Activated CD4-positive, alpha-beta T cell treated with anti-CD3 and anti-CD28 coated beads, Interleukin-2, amount 10 ng/mL, durations not matched to agents 7 days and 5 days (primary cell): Measurements from ENCODE around the gene UBXN11. TPM values are rescaled to one million over a fixed set of nuclear protein-coding genes. Genes with fewer than 3 reads are reported as not detected.

Experiments used
- CTCF ChIA-PET: fragments of 350-600 bp; sonication (Branson Sonifier 250); formaldehyde crosslinking; loops from one replicate; lab custom pipeline; 2021; ENCODE audit warnings: antibody characterized with exemption; lab: Charles Lee
- POLR2A ChIA-PET: fragments of 350-600 bp; sonication (Branson Sonifier 250); formaldehyde crosslinking; loops from one replicate; lab custom pipeline; 2021; ENCODE audit warnings: antibody characterized with exemption; lab: Charles Lee
- DNase-seq: peaks from one replicate; pipeline ENCODE4 v3.0.0-alpha.2; 2020
- H3K27ac Mint-ChIP-seq: one replicate; pipeline ENCODE4 v1.8.0; 2021; ENCODE audit warnings: mild to moderate bottlenecking, moderate library complexity, mixed read lengths
- H3K27me3 Mint-ChIP-seq: one replicate; pipeline ENCODE4 v1.8.0; 2021; ENCODE audit warnings: mixed read lengths
- H3K36me3 Mint-ChIP-seq: one replicate; pipeline ENCODE4 v1.8.0; 2021; ENCODE audit warnings: low read depth, mixed read lengths
- H3K4me1 Mint-ChIP-seq: one replicate; pipeline ENCODE4 v1.8.0; 2021; ENCODE audit warnings: mixed read lengths
- H3K4me3 Mint-ChIP-seq: one replicate; pipeline ENCODE4 v1.8.0; 2021; ENCODE audit warnings: mild to moderate bottlenecking, moderate library complexity, mixed read lengths
- H3K9me3 Mint-ChIP-seq: one replicate; pipeline ENCODE4 v1.8.0; 2021; ENCODE audit warnings: mixed read lengths
- total RNA-seq, 2 experiments: library from RNA; stranded (reverse); gene quantifications; one replicate each; pipeline ENCODE4 v1.2.3, GENCODE V29; 2021

UBXN11 gene
- total RNA-seq, 2 experiments from 2014 or later, result 48.6 to 51.3 TPM

- peaks cover 88% of the 10 kb centered on the region for H3K4me1 Mint-ChIP-seq
- peak overlapping the region; percentile 90 for H3K27ac Mint-ChIP-seq
- peak overlapping the region; percentile 86 for H3K4me3 Mint-ChIP-seq
- POLR2A ChIA-PET, result interaction anchor here (2.0 kb wide), 1 partner anchor 38 kb away, joined by 9 read pairs; the partner anchor contains the start of gene CD52
- CTCF ChIA-PET, result interaction anchor here (0.9 to 21.4 kb wide), 7 partner anchors 10 to 124 kb away, joined by 3 to 442 read pairs (median 5); partner anchors contain the start of genes CD52 and CEP85
- no peaks in the 10 kb centered on the region for H3K9me3 Mint-ChIP-seq
- H3K27me3 Mint-ChIP-seq, result no peaks in the 10 kb centered on the region
- DNase-seq, result peak; percentile 40
- H3K36me3 Mint-ChIP-seq, result peaks cover 83% of the 10 kb centered on the region
Measured at GRCh38 chr1:26280333-26281042, 25.9 kb downstream of the UBXN11 start.

DNA sequence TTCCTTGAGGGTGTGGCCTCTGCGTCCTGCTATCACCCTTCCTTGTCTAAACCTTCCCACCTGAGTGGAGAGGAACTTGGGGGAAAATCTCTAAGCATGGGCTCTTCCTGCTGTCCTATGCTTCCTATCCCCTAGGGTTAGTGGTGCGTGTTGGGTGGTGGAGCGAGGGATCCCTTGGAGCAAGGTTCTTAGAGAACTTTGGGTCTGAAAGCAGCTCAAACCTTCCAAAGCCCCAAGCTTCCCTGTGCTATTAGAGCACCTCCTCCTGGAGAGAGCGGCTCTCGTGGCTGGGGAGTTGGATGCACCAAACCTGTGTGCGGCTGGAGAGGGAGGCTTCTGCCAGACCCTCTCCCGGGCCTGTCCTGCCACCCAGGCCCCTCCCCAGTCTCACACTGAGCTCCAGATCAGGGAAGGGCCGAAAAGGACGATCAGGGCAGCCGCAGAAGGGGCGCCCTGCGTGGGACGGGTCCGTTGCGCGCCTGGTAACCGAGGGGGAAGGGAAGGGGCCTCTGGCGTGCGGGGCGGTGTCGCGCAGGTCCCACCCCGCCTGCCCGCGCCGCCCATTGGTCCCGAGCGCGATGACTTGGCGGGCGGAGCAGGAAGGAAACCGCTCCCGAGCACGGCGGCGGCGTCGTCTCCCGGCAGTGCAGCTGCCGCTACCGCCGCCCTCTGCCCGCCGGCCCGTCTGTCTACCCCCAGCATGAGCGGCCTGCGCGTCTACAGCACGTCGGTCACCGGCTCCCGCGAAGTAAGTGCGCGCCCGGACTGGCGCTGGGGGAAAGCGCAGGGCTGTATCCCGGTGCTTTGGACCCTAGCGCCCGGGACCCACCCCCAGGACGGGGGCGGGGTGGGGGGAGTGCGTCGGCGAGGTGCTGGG is 26.7 kb downstream of the UBXN11 start, which contains the start of gene SH3BGRL3:
Gene SH3BGRL3 (plus strand): TSS at position 631 of the 877 bp plus-strand sequence. CDS start 70 bp downstream, at position 701.
- POLR2A ChIA-PET, result interaction anchor here (0.6 to 2.0 kb wide), 3 partner anchors 13 to 117 kb away, joined by 3 to 9 read pairs (median 3); partner anchors contain the start of gene CD52
- DNase-seq, result peak; percentile 89
- Mint-ChIP-seq H3K27ac (peak within 1 kb of the TSS; percentile 90), H3K4me1 (peaks cover 86% of the 10 kb centered on the region), H3K36me3 (peaks cover 77% of the 10 kb centered on the region), H3K9me3 (no peaks in the 10 kb centered on the region), H3K4me3 (peak within 1 kb of the TSS; percentile 86), H3K27me3 (no peaks in the 10 kb centered on the region)
- CTCF ChIA-PET, result interaction anchor here (0.6 to 21.4 kb wide), 12 partner anchors 9 to 123 kb away, joined by 3 to 442 read pairs (median 4); partner anchors contain the start of genes CD52, CEP85, ZNF593 and ZNF683

- Mint-ChIP-seq H3K27me3 (no peaks in the 10 kb centered on the region), H3K4me1 (peaks cover 85% of the 10 kb centered on the region), H3K9me3 (no peaks in the 10 kb centered on the region), H3K4me3 (peak overlapping the region; percentile 86), H3K36me3 (peaks cover 75% of the 10 kb centered on the region), H3K27ac (peak overlapping the region; percentile 88)
- POLR2A ChIA-PET, result interaction anchor here (0.6 to 2.0 kb wide), 2 partner anchors 39 to 118 kb away, joined by 3 to 9 read pairs; partner anchors contain the start of gene CD52
- CTCF ChIA-PET, result interaction anchor here (0.5 to 21.4 kb wide), 14 partner anchors 7 to 440 kb away, joined by 3 to 442 read pairs (median 4); partner anchors contain the start of genes CD52, CEP85, ZNF593 and ZNF683
- no peak for DNase-seq
Measured at GRCh38 chr1:26278724-26279455, 27.5 kb downstream of the UBXN11 start.

GRCh38 chr1:26278303-26278702 is 28.1 kb downstream of the UBXN11 start:
- no peak for DNase-seq
- H3K36me3 Mint-ChIP-seq, result peaks cover 69% of the 10 kb centered on the region
- CTCF ChIA-PET, result interaction anchor here (0.5 to 21.4 kb wide), 8 partner anchors 8 to 532 kb away, joined by 3 to 442 read pairs (median 4); partner anchors contain the start of gene CD52
- peak overlapping the region; percentile 86 for H3K4me3 Mint-ChIP-seq
- POLR2A ChIA-PET, result interaction anchor here (0.8 kb wide), 1 partner anchor 9 kb away, joined by 3 read pairs; no protein-coding TSS in a partner anchor
- peak overlapping the region; percentile 88 for H3K27ac Mint-ChIP-seq
- no peaks in the 10 kb centered on the region for H3K27me3 Mint-ChIP-seq
- no peaks in the 10 kb centered on the region for H3K9me3 Mint-ChIP-seq
- H3K4me1 Mint-ChIP-seq, result peaks cover 79% of the 10 kb centered on the region

- H3K4me1 Mint-ChIP-seq, result peaks cover 73% of the 10 kb centered on the region
- ChIA-PET POLR2A (interaction anchor here (0.6 to 0.8 kb wide), 2 partner anchors 10 to 203 kb away, joined by 3 to 4 read pairs; no protein-coding TSS in a partner anchor), CTCF (interaction anchor here (0.5 to 21.4 kb wide), 10 partner anchors 9 to 532 kb away, joined by 3 to 442 read pairs (median 4); partner anchors contain the start of genes CD52 and CEP85)
- H3K27me3 Mint-ChIP-seq, result no peaks in the 10 kb centered on the region
- H3K27ac Mint-ChIP-seq, result peak overlapping the region; percentile 88
- H3K4me3 Mint-ChIP-seq, result no peak overlapping the region
- H3K36me3 Mint-ChIP-seq, result peaks cover 68% of the 10 kb centered on the region
- H3K9me3 Mint-ChIP-seq, result no peaks in the 10 kb centered on the region
- no peak for DNase-seq
Measured at GRCh38 chr1:26277719-26278118, 28.7 kb downstream of the UBXN11 start.

GRCh38 chr1:26277261-26277661 is 29.2 kb downstream of the UBXN11 start:
- POLR2A ChIA-PET, result interaction anchor here (0.6 kb wide), 1 partner anchor 203 kb away, joined by 4 read pairs; no protein-coding TSS in a partner anchor
- no peak for DNase-seq
- H3K4me1 Mint-ChIP-seq, result peaks cover 69% of the 10 kb centered on the region
- CTCF ChIA-PET, result interaction anchor here (0.7 to 21.4 kb wide), 7 partner anchors 9 to 140 kb away, joined by 3 to 442 read pairs (median 4); partner anchors contain the start of genes CD52 and CEP85
- H3K27me3 Mint-ChIP-seq, result no peaks in the 10 kb centered on the region
- H3K4me3 Mint-ChIP-seq, result peak overlapping the region; percentile 36
- peak overlapping the region; percentile 88 for H3K27ac Mint-ChIP-seq
- peaks cover 67% of the 10 kb centered on the region for H3K36me3 Mint-ChIP-seq
- H3K9me3 Mint-ChIP-seq, result no peaks in the 10 kb centered on the region

- Mint-ChIP-seq H3K36me3 (peaks cover 65% of the 10 kb centered on the region), H3K4me3 (peak overlapping the region; percentile 36), H3K27me3 (no peaks in the 10 kb centered on the region), H3K4me1 (peaks cover 63% of the 10 kb centered on the region), H3K27ac (peak overlapping the region; percentile 86), H3K9me3 (no peaks in the 10 kb centered on the region)
- ChIA-PET CTCF (interaction anchor here (0.5 to 21.4 kb wide), 13 partner anchors 9 to 223 kb away, joined by 3 to 442 read pairs (median 5); partner anchors contain the start of genes CD52 and CEP85), POLR2A (interaction anchor here (0.6 kb wide), 1 partner anchor 1001 kb away, joined by 3 read pairs; no protein-coding TSS in a partner anchor)
- no peak for DNase-seq
Measured at GRCh38 chr1:26276432-26276838, 30.0 kb downstream of the UBXN11 start.

GRCh38 chr1:26275580-26276431 is 30.6 kb downstream of the UBXN11 start:
- peak overlapping the region; percentile 86 for H3K27ac Mint-ChIP-seq
- no peaks in the 10 kb centered on the region for H3K27me3 Mint-ChIP-seq
- ChIA-PET POLR2A (interaction anchor here (0.6 kb wide), 1 partner anchor 1002 kb away, joined by 3 read pairs; no protein-coding TSS in a partner anchor), CTCF (interaction anchor here (0.6 to 21.4 kb wide), 27 partner anchors 9 to 415 kb away, joined by 3 to 442 read pairs (median 4); partner anchors contain the start of genes CD52, CEP85 and ZNF593)
- H3K9me3 Mint-ChIP-seq, result no peaks in the 10 kb centered on the region
- no peak overlapping the region for H3K4me3 Mint-ChIP-seq
- peaks cover 57% of the 10 kb centered on the region for H3K4me1 Mint-ChIP-seq
- peaks cover 62% of the 10 kb centered on the region for H3K36me3 Mint-ChIP-seq
- DNase-seq, result peak; percentile 86

DNA sequence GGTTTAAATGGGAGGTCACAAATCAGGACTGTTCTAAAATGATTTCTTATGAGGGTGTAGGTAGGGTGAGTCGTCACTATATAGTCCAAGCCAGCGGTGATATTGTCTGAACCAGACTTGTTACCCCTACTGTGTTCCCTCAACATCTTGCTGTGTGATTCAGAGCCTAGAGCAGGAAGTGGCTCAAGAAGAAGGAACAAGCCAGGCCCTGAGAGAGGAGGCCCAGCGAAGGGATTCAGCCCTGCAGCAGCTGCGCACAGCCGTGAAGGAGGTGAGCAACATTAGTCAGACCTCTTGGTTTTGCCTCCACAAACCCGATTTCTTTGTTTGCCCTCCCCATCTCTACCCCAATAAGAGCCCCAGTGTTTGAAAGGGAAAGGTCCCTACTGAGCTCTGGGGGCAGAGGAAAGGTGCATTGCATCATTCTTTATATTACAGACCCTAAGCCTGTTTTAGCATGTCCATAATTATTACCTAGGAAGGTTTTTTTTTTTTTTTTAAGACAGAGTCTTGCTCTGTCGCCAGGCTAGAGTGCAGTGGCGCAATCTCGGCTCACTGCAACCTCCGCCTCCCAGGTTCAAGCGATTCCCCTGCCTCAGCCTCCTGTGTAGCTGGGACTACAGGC is 31.5 kb downstream of the UBXN11 start:
- H3K36me3 Mint-ChIP-seq, result peaks cover 65% of the 10 kb centered on the region
- H3K4me1 Mint-ChIP-seq, result peaks cover 55% of the 10 kb centered on the region

DNA sequence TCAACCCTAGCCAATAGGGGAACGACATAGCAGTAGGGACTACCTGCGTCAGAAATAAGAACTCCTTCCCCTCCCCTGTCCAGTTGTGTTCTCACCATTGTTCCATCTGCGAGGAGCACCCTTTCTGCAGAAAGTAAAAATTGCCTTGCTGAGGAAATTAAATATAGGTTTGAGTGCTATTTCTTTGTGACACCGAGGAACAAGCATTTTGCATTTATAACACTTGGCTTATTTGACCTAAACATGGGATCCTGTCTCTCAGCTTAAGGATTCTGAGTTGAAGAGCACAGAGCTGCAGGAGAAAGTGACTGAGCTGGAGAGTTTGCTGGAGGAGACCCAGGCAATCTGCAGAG is 37.3 kb downstream of the UBXN11 start:
- no peak overlapping the region for H3K27ac Mint-ChIP-seq
- no peaks in the 10 kb centered on the region for H3K27me3 Mint-ChIP-seq
- CTCF ChIA-PET, result interaction anchor here (0.6 kb wide), 1 partner anchor 557 kb away, joined by 3 read pairs; no protein-coding TSS in a partner anchor
- no peak for DNase-seq
- H3K36me3 Mint-ChIP-seq, result peaks cover 74% of the 10 kb centered on the region
- peaks cover 13% of the 10 kb centered on the region for H3K9me3 Mint-ChIP-seq
- H3K4me1 Mint-ChIP-seq, result peaks cover 4% of the 10 kb centered on the region
- no peak overlapping the region for H3K4me3 Mint-ChIP-seq
- POLR2A ChIA-PET, result no interaction called here

More for the DNA sequence above, 31.5 kb downstream of the UBXN11 start:
- CTCF ChIA-PET, result interaction anchor here (0.7 to 21.4 kb wide), 27 partner anchors 9 to 142 kb away, joined by 3 to 442 read pairs (median 4); partner anchors contain the start of genes CD52, CEP85 and ZNF593
- Mint-ChIP-seq H3K9me3 (no peaks in the 10 kb centered on the region), H3K4me3 (no peak overlapping the region), H3K27ac (peak overlapping the region; percentile 10), H3K27me3 (no peaks in the 10 kb centered on the region)
- POLR2A ChIA-PET, result interaction anchor here (0.6 kb wide), 1 partner anchor 120 kb away, joined by 3 read pairs; no protein-coding TSS in a partner anchor
- no peak for DNase-seq
